NCI-H2029 treated with DMSO at 0.1 percent for 48 hours (cell line): ENCODE data around the gene ZBTB16.
A peak's percentile ranks its signal among the peaks of the same experiment; 100 is the strongest.

Experiments used
- DNase-seq: peaks from one replicate; lab custom pipeline; 2025; lab: John Stamatoyannopoulos, UW

The ZBTB16 gene

GRCh38 chr11:114064216-114064615 lies 4.7 kb downstream of the ZBTB16 start:
- DNase-seq: no peak

- no peak for DNase-seq
These were observed 5.6 kb downstream of the ZBTB16 start for GRCh38 chr11:114065094-114065493.

GRCh38 chr11:114066046-114066648 lies 6.6 kb downstream of the ZBTB16 start:
- no peak for DNase-seq

GRCh38 chr11:114068327-114068726 lies 8.8 kb downstream of the ZBTB16 start:
- no peak for DNase-seq

- no peak for DNase-seq
These were observed 11.1 kb downstream of the ZBTB16 start for GRCh38 chr11:114070464-114071139.

GRCh38 chr11:114073007-114073827 lies 13.7 kb downstream of the ZBTB16 start:
- DNase-seq: no peak

GRCh38 chr11:114073828-114074381 lies 14.4 kb downstream of the ZBTB16 start:
- DNase-seq: peak; percentile 61

- no peak for DNase-seq
These were observed 15.2 kb downstream of the ZBTB16 start for GRCh38 chr11:114074546-114075343.

GRCh38 chr11:114075344-114075610 lies 15.8 kb downstream of the ZBTB16 start:
- no peak for DNase-seq

- DNase-seq: no peak
These were observed 16.5 kb downstream of the ZBTB16 start for GRCh38 chr11:114075891-114076441.

- DNase-seq: peak; percentile 97
These were observed 17.4 kb downstream of the ZBTB16 start for GRCh38 chr11:114076921-114077331.

GRCh38 chr11:114077482-114078305 lies 18.2 kb downstream of the ZBTB16 start:
- peak; percentile 64 for DNase-seq

- no peak for DNase-seq
These were observed 18.9 kb downstream of the ZBTB16 start for GRCh38 chr11:114078423-114078822.

GRCh38 chr11:114079511-114080065 lies 20.1 kb downstream of the ZBTB16 start:
- DNase-seq: no peak

- DNase-seq: peak; percentile 71
These were observed 20.7 kb downstream of the ZBTB16 start for GRCh38 chr11:114080219-114080618.

- peak; percentile 71 for DNase-seq
These were observed 21.3 kb downstream of the ZBTB16 start for GRCh38 chr11:114080769-114081168.

- no peak for DNase-seq
These were observed 22.3 kb downstream of the ZBTB16 start for GRCh38 chr11:114081641-114082414.

GRCh38 chr11:114082415-114082748 lies 22.9 kb downstream of the ZBTB16 start:
- DNase-seq: no peak

GRCh38 chr11:114082767-114083181 lies 23.3 kb downstream of the ZBTB16 start:
- no peak for DNase-seq
